Retinal pigment epithelial cell (primary cell): ENCODE measurements around the gene HTRA3.
"Not testable (repeated sequence)": the region's sequence is repeated elsewhere in the genome, so short reads cannot be mapped to it uniquely, and the experiment has no call there.

Experiments used
- DNase-seq: peaks from one replicate; pipeline ENCODE4 v3.0.0-alpha.2; 2010; ENCODE audit warnings: low read depth
- H3K4me3 ChIP-seq: 2 replicates; pipeline ENCODE4 v1.5.1; 2011; ENCODE audit warnings: mild to moderate bottlenecking, low read length, control low read depth, moderate library complexity
- CTCF ChIP-seq: conservative IDR thresholded peaks from 2 replicates; pipeline ENCODE4 v1.5.1; 2011; ENCODE audit warnings: low read depth, low read length, control low read depth, inconsistent platforms

The HTRA3 gene

GRCh38 chr4:8336412-8337075 is 67.0 kb downstream of the HTRA3 start:
- no peak overlapping the region for H3K4me3 ChIP-seq
- DNase-seq = no peak
- TF ChIP-seq CTCF = no peak

GRCh38 chr4:8338351-8338961 is 68.9 kb downstream of the HTRA3 start:
- DNase-seq = no peak
- no peak overlapping the region for H3K4me3 ChIP-seq
- TF ChIP-seq CTCF = no peak

GRCh38 chr4:8340781-8341241 is 71.3 kb downstream of the HTRA3 start:
- no peak for DNase-seq

GRCh38 chr4:8341281-8341680 is 71.7 kb downstream of the HTRA3 start:
- H3K4me3 ChIP-seq, DNase-seq: not testable (repeated sequence)

More at GRCh38 chr4:8340781-8341241, 71.3 kb downstream of the HTRA3 start:
- no peak for TF ChIP-seq CTCF
- no peak overlapping the region for H3K4me3 ChIP-seq

- H3K4me3 ChIP-seq = no peak overlapping the region
- DNase-seq = no peak
- TF ChIP-seq CTCF = no peak
These were observed 72.1 kb downstream of the HTRA3 start for GRCh38 chr4:8341691-8342090.

- DNase-seq = no peak
- TF ChIP-seq CTCF = peak; percentile 58
- H3K4me3 ChIP-seq = no peak overlapping the region
These were observed 73.2 kb downstream of the HTRA3 start for GRCh38 chr4:8342651-8343261.

GRCh38 chr4:8343262-8343966 is 73.9 kb downstream of the HTRA3 start:
- no peak overlapping the region for H3K4me3 ChIP-seq
- DNase-seq = no peak
- no peak for TF ChIP-seq CTCF
